AG04449 (cell line): ENCODE data around the gene RIPPLY3.

Experiments used
- CTCF ChIA-PET: fragments of 350-600 bp; formaldehyde crosslinking; extraction: SDS; loops from one replicate; lab custom pipeline; 2021; ENCODE audit warnings: antibody characterized with exemption; lab: Yijun Ruan, JAX
- POLR2A ChIA-PET: fragments of 400-600, 350-600 bp; formaldehyde crosslinking; extraction: SDS; loops from one replicate; lab custom pipeline; 2020; ENCODE audit warnings: antibody characterized with exemption, inconsistent platforms; lab: Yijun Ruan, JAX
- DNase-seq: peaks from one replicate; pipeline ENCODE4 v3.0.0-alpha.2; 2010; ENCODE audit warnings: low read depth, low spot score
- H3K4me3 ChIP-seq: 2 replicates; pipeline ENCODE4 v1.5.1; 2011; ENCODE audit warnings: low read depth, mild to moderate bottlenecking, control low read depth, low read length
- CTCF ChIP-seq: IDR thresholded peaks from one replicate; pipeline ENCODE4 v1.5.1; 2011; ENCODE audit warnings: mild to moderate bottlenecking, moderate library complexity, low read length, control low read depth, inconsistent platforms; ENCODE audit not compliant: insufficient read depth; ENCODE audit errors: missing control alignments

The RIPPLY3 gene

GRCh38 chr21:36964827-36965719 lies 41.4 kb upstream of the RIPPLY3 start:
- no peak for TF ChIP-seq CTCF
- ChIA-PET POLR2A (interaction anchor here (1.5 kb wide), 1 partner anchor 14 kb away, joined by 4 read pairs; no protein-coding TSS in a partner anchor), CTCF (interaction anchor here (0.7 to 5.7 kb wide), 9 partner anchors 10 to 460 kb away, joined by 3 to 59 read pairs (median 5); no protein-coding TSS in a partner anchor)
- no peak for DNase-seq
- peak overlapping the region; percentile 75 for H3K4me3 ChIP-seq

- peak overlapping the region; percentile 75 for H3K4me3 ChIP-seq
Observed at GRCh38 chr21:36965720-36966065, 40.8 kb upstream of the RIPPLY3 start.

GRCh38 chr21:36966066-36966820 lies 40.3 kb upstream of the RIPPLY3 start, which contains the start of gene HLCS:
Gene HLCS (minus strand): TSS chr21:36966669. CDS start chr21:36966638, 31 bp downstream.
- peak within 1 kb of the TSS; percentile 75 for H3K4me3 ChIP-seq
- ChIA-PET POLR2A (interaction anchor here (1.5 kb wide), 1 partner anchor 15 kb away, joined by 4 read pairs; no protein-coding TSS in a partner anchor), CTCF (interaction anchor here (0.7 to 5.7 kb wide), 7 partner anchors 11 to 462 kb away, joined by 3 to 59 read pairs (median 5); no protein-coding TSS in a partner anchor)
- peak; percentile 14 for TF ChIP-seq CTCF
- no peak for DNase-seq

More at GRCh38 chr21:36965720-36966065, 40.8 kb upstream of the RIPPLY3 start:
- ChIA-PET CTCF (interaction anchor here (0.7 to 5.7 kb wide), 8 partner anchors 11 to 461 kb away, joined by 3 to 59 read pairs (median 4); no protein-coding TSS in a partner anchor), POLR2A (interaction anchor here (1.5 kb wide), 1 partner anchor 15 kb away, joined by 4 read pairs; no protein-coding TSS in a partner anchor)
- DNase-seq = no peak
- TF ChIP-seq CTCF = no peak

GRCh38 chr21:36966821-36967768 lies 39.4 kb upstream of the RIPPLY3 start:
- no peak for TF ChIP-seq CTCF
- ChIA-PET POLR2A (no interaction called here), CTCF (interaction anchor here (1.5 to 5.7 kb wide), 2 partner anchors 11 to 15 kb away, joined by 6 to 59 read pairs; no protein-coding TSS in a partner anchor)
- H3K4me3 ChIP-seq = peak overlapping the region; percentile 75
- no peak for DNase-seq

- DNase-seq = no peak
- no peak overlapping the region for H3K4me3 ChIP-seq
- POLR2A ChIA-PET = no interaction called here
- CTCF ChIA-PET = interaction anchor here (0.6 to 5.7 kb wide), 2 partner anchors 9 to 31 kb away, joined by 3 to 59 read pairs; no protein-coding TSS in a partner anchor
- TF ChIP-seq CTCF = no peak
Observed at GRCh38 chr21:36968414-36968813, 38.1 kb upstream of the RIPPLY3 start.
